WTC11 (cell line): Measurements from ENCODE around the gene TNFRSF6B. TPM values are rescaled to one million over a fixed set of nuclear protein-coding genes. Genes with fewer than 3 reads are reported as not detected.

ENCODE experiments used
- ATAC-seq: fragments of 200-7000 bp; cut with Tn5 transposase; 2 replicates; pipeline ENCODE4 v1.10.0; 2021; ENCODE audit warnings: mild to moderate bottlenecking, moderate library complexity
- CTCF ChIA-PET: fragments of 300-600 bp; sonication (Branson Sonifier 250); formaldehyde crosslinking; loops from one replicate; lab custom pipeline; 2021; ENCODE audit warnings: antibody characterized with exemption; lab: Charles Lee
- POLR2A ChIA-PET: fragments of 350-600 bp; sonication (Branson Sonifier 250); formaldehyde crosslinking; loops from one replicate; lab custom pipeline; 2021; ENCODE audit warnings: antibody characterized with exemption; lab: Charles Lee
- DNase-seq: peaks from one replicate; pipeline ENCODE4 v3.0.0; 2021; ENCODE audit warnings: low spot score
- H3K27ac Mint-ChIP-seq: 2 replicates; pipeline ENCODE4 v1.8.0; 2021; ENCODE audit warnings: mixed read lengths
- H3K27me3 Mint-ChIP-seq: 2 replicates; pipeline ENCODE4 v1.8.0; 2021; ENCODE audit warnings: low read depth, mild to moderate bottlenecking, moderate library complexity, mixed read lengths
- H3K36me3 Mint-ChIP-seq: 2 replicates; pipeline ENCODE4 v1.8.0; 2021; ENCODE audit warnings: mixed read lengths
- H3K4me1 Mint-ChIP-seq: 2 replicates; pipeline ENCODE4 v1.8.0; 2022; ENCODE audit warnings: mixed read lengths
- H3K4me3 Mint-ChIP-seq: 2 replicates; pipeline ENCODE4 v1.8.0; 2021; ENCODE audit warnings: mild to moderate bottlenecking, moderate library complexity, mixed read lengths
- H3K9me3 Mint-ChIP-seq: 2 replicates; pipeline ENCODE4 v1.8.0; 2021; ENCODE audit warnings: mixed read lengths
- ATF6 ChIP-seq: sonication (generic); formaldehyde crosslinking; IDR thresholded peaks from 2 replicates; pipeline ENCODE4 v1.8.1; 2023; ENCODE audit warnings: mild to moderate bottlenecking, missing genetic modification reagents
- CTCF ChIP-seq: fragments of 200-600 bp; IDR thresholded peaks from 2 replicates; pipeline ENCODE4 v1.8.0; 2022; ENCODE audit warnings: antibody characterized with exemption
- FOXP4 ChIP-seq: sonication (generic); formaldehyde crosslinking; IDR thresholded peaks from 2 replicates; pipeline ENCODE4 v1.8.0; 2022; ENCODE audit warnings: mild to moderate bottlenecking, missing genetic modification reagents
- HMGXB4 ChIP-seq: sonication (generic); formaldehyde crosslinking; IDR thresholded peaks from 2 replicates; pipeline ENCODE4 v1.8.1; 2023; ENCODE audit warnings: mild to moderate bottlenecking, moderate library complexity, missing genetic modification reagents
- IRF2 ChIP-seq: sonication (generic); formaldehyde crosslinking; IDR thresholded peaks from 2 replicates; pipeline ENCODE4 v1.8.0; 2022; ENCODE audit warnings: low read depth, missing genetic modification reagents, borderline replicate concordance
- MXD4 ChIP-seq: fragments of 250-450 bp; sonication (Bioruptor Pico); IDR thresholded peaks from 2 replicates; pipeline ENCODE4 v1.8.0; 2021; ENCODE audit warnings: mild to moderate bottlenecking, moderate library complexity, borderline replicate concordance
- NR3C1 ChIP-seq: sonication (generic); formaldehyde crosslinking; conservative IDR thresholded peaks from 2 replicates; pipeline ENCODE4 v1.8.1; 2023; ENCODE audit warnings: low read depth, mild to moderate bottlenecking, missing genetic modification reagents
- OVOL2 ChIP-seq: fragments of 250-450 bp; sonication (Bioruptor Pico); IDR thresholded peaks from 2 replicates; pipeline ENCODE4 v1.9.0; 2021; ENCODE audit warnings: mild to moderate bottlenecking, borderline replicate concordance
- PRDM15 ChIP-seq: sonication (generic); formaldehyde crosslinking; IDR thresholded peaks from 2 replicates; pipeline ENCODE4 v1.8.0; 2022; ENCODE audit warnings: missing genetic modification reagents
- PRRX2 ChIP-seq: fragments of 250-450 bp; sonication (Bioruptor Pico); IDR thresholded peaks from 2 replicates; pipeline ENCODE4 v1.8.0; 2021; ENCODE audit warnings: mild to moderate bottlenecking
- SMAD3 ChIP-seq: sonication (generic); formaldehyde crosslinking; IDR thresholded peaks from 2 replicates; pipeline ENCODE4 v1.8.0; 2022; ENCODE audit warnings: missing genetic modification reagents, mild to moderate bottlenecking, borderline replicate concordance
- SP1 ChIP-seq: sonication (generic); formaldehyde crosslinking; conservative IDR thresholded peaks from 2 replicates; pipeline ENCODE4 v1.8.1; 2022; ENCODE audit warnings: missing genetic modification reagents
- TEAD1 ChIP-seq: sonication (generic); formaldehyde crosslinking; IDR thresholded peaks from 2 replicates; pipeline ENCODE4 v1.8.0; 2022; ENCODE audit warnings: mild to moderate bottlenecking, missing genetic modification reagents
- ZBTB21 ChIP-seq: sonication (generic); formaldehyde crosslinking; IDR thresholded peaks from 2 replicates; pipeline ENCODE4 v1.8.1; 2023; ENCODE audit warnings: mild to moderate bottlenecking, missing genetic modification reagents, borderline replicate concordance
- ZNF263 ChIP-seq: sonication (generic); formaldehyde crosslinking; IDR thresholded peaks from 2 replicates; pipeline ENCODE4 v1.8.1; 2022; ENCODE audit warnings: low read depth, mild to moderate bottlenecking, moderate library complexity, missing genetic modification reagents
- ZNF416 ChIP-seq: fragments of 250-450 bp; sonication (Bioruptor Pico); IDR thresholded peaks from 2 replicates; pipeline ENCODE4 v1.9.0; 2021; ENCODE audit warnings: mild to moderate bottlenecking, inconsistent platforms
- ZSCAN18 ChIP-seq: fragments of 250-450 bp; sonication (Bioruptor Pico); IDR thresholded peaks from 2 replicates; pipeline ENCODE4 v2.1.2; 2022; ENCODE audit warnings: mild to moderate bottlenecking, moderate library complexity
- total RNA-seq: library from RNA; stranded (reverse); gene quantifications from 3 replicates; pipeline ENCODE4 v1.2.3, GENCODE V29; 2021

The TNFRSF6B gene
- total RNA-seq, 1 experiment from 2014 or later: not detected

GRCh38 chr20:63680857-63681608 is 15.4 kb upstream of the TNFRSF6B start:
- ATAC-seq: no peak
- ChIA-PET CTCF (no interaction called here), POLR2A (no interaction called here)
- Mint-ChIP-seq H3K27ac (no peak overlapping the region), H3K27me3 (no peaks in the 10 kb centered on the region), H3K4me1 (no peaks in the 10 kb centered on the region), H3K36me3 (peaks cover 2% of the 10 kb centered on the region; the same call in 1 of the 2 replicates), H3K4me3 (no peak overlapping the region), H3K9me3 (no peaks in the 10 kb centered on the region)
- TF ChIP-seq IRF2 (CRISPR knock-in tag) (no peak), SMAD3 (CRISPR knock-in tag) (no peak), NR3C1 (CRISPR knock-in tag) (no peak), OVOL2 (CRISPR knock-in tag) (no peak), HMGXB4 (no peak), MXD4 (CRISPR knock-in tag) (no peak), SP1 (CRISPR knock-in tag) (no peak), TEAD1 (CRISPR knock-in tag) (no peak), ATF6 (CRISPR knock-in tag) (no peak), CTCF (no peak), ZNF416 (CRISPR knock-in tag) (no peak), ZBTB21 (CRISPR knock-in tag) (no peak), ZSCAN18 (CRISPR knock-in tag) (no peak), PRRX2 (CRISPR knock-in tag) (no peak), PRDM15 (CRISPR knock-in tag) (no peak), FOXP4 (CRISPR knock-in tag) (no peak), ZNF263 (CRISPR knock-in tag) (no peak)
- DNase-seq: no peak
